Motor neuron (in vitro differentiated cells): ENCODE results near the gene MYO16. TPM values are rescaled to one million over a fixed set of nuclear protein-coding genes. Genes with fewer than 3 reads are reported as not detected.

Source experiments
- ATAC-seq, 8 experiments: fragments of 200-7000 bp; cut with Tn5 transposase; replicated peaks in 6 of 8; 2 replicates each; pipeline ENCODE4 v1.8.0; 2021; ENCODE audit warnings: mild to moderate bottlenecking in 8 of 8, moderate library complexity in 8 of 8
- H3K27ac ChIP-seq, 2 donors: fragments of 250-450 bp; sonication (Bioruptor Pico); 2 replicates each; pipeline ENCODE4 v1.9.0; 2021; ENCODE audit warnings: antibody characterized with exemption in 2 of 2, mild to moderate bottlenecking in 2 of 2, moderate library complexity in 1 of 2
- H3K4me1 ChIP-seq, 2 donors: fragments of 250-450 bp; sonication (Bioruptor Pico); replicated peaks in 1 of 2; 2 replicates each; pipeline ENCODE4 v1.6.1; 2021; ENCODE audit warnings: antibody characterized with exemption in 2 of 2, mild to moderate bottlenecking in 2 of 2, moderate library complexity in 1 of 2
- H3K4me3 ChIP-seq, 5 donors: fragments of 250-450 bp; sonication (Bioruptor Pico); 2 replicates each; pipeline ENCODE4 v1.9.0; 2021; ENCODE audit warnings: antibody characterized with exemption in 5 of 5, mild to moderate bottlenecking in 5 of 5, moderate library complexity in 4 of 5
- WGBS, 10 experiments: fragments of 450-650 bp; shearing (Covaris generic); methylation state at CpG; one replicate each; pipeline ENCODE4 v1.0.0; 2022; 5-methylcytosine and 5-hydroxymethylcytosine counted together
- in situ Hi-C, 9 experiments: fragments of 400-800 bp; cut with MboI; loops; one replicate each; pipeline ENCODE4 v1.15.0; 2021; ENCODE audit warnings: low sequenced_read_pairs in 9 of 9, low pct_unique_long_range_greater_than_20kb in 2 of 9; ENCODE audit not compliant: unreplicated experiment in 9 of 9
- total RNA-seq, 8 experiments: library from RNA; unstranded; fragments of 300-600 nt; gene quantifications; 2 replicates each; pipeline versions ENCODE4 v1.2.3 to v1.2.4, GENCODE V29; 2022

MYO16 gene
- total RNA-seq, 8 experiments from 2014 or later = 0.18 to 16.0 (median 6.2) TPM

GRCh38 chr13:109093998-109094397, 464.6 kb downstream of the MYO16 start:
- 33 to 100% (median 80%) methylated on average over 1 to 2 of the region's 2 CpGs; no CpG with 5 or more reads in 3 of the 10 experiments for WGBS, 10 experiments
- Histone ChIP-seq H3K4me3 (no peak overlapping the region), H3K4me1 (peaks cover 0 to 4% of the 10 kb centered on the region in 2 donors), H3K27ac (no peak overlapping the region)
- no peak for ATAC-seq
- in situ Hi-C loops = no loop called here

- in situ Hi-C loops = no loop called here
- WGBS, 10 experiments = 10 to 92% (median 40%) methylated on average over 1 to 6 of the region's 6 CpGs; no CpG with 5 or more reads in 5 of the 10 experiments
- Histone ChIP-seq H3K27ac (no peak overlapping the region), H3K4me1 (peaks cover 0 to 4% of the 10 kb centered on the region in 2 donors), H3K4me3 (no peak overlapping the region)
- no peak for ATAC-seq
Measured at GRCh38 chr13:109095126-109095525, 465.7 kb downstream of the MYO16 start.

GRCh38 chr13:109096101-109096500, 466.7 kb downstream of the MYO16 start:
- in situ Hi-C loops = no loop called here
- ATAC-seq = peak in 3 of 8 experiments; percentile 25 to 76 (median 37)
- WGBS, 10 experiments = 14 to 100% (median 78%) methylated on average over 1 to 5 of the region's 6 CpGs; no CpG with 5 or more reads in 3 of the 10 experiments
- Histone ChIP-seq H3K27ac (no peak overlapping the region), H3K4me1 (peaks cover 0 to 5% of the 10 kb centered on the region in 2 donors), H3K4me3 (no peak overlapping the region)

GRCh38 chr13:109100705-109101304, 471.4 kb downstream of the MYO16 start:
- WGBS, 10 experiments = 10 to 100% (median 86%) methylated on average over 2 to 8 of the region's 8 CpGs
- in situ Hi-C loops = no loop called here
- ATAC-seq = peak in 6 of 8 experiments; percentile 16 to 54 (median 42)
- H3K4me1 ChIP-seq = peaks cover 0 to 5% of the 10 kb centered on the region in 2 donors
- no peak overlapping the region for H3K4me3 ChIP-seq
- no peak overlapping the region for H3K27ac ChIP-seq

GRCh38 chr13:109101550-109102144, 472.2 kb downstream of the MYO16 start:
- 30 to 96% (median 85%) methylated on average over 2 to 3 of the region's 3 CpGs for WGBS, 10 experiments
- Histone ChIP-seq H3K4me3 (no peak overlapping the region), H3K27ac (no peak overlapping the region), H3K4me1 (peaks cover 0 to 5% of the 10 kb centered on the region in 2 donors)
- in situ Hi-C loops = no loop called here
- ATAC-seq = peak in 1 of 8 experiments; percentile 20

GRCh38 chr13:109105899-109106298, 476.5 kb downstream of the MYO16 start:
- H3K27ac ChIP-seq = no peak overlapping the region
- WGBS, 10 experiments = 17 to 96% (median 63%) methylated on average over 3 to 4 of the region's 4 CpGs; no CpG with 5 or more reads in 2 of the 10 experiments
- in situ Hi-C loops = no loop called here
- H3K4me3 ChIP-seq = no peak overlapping the region
- H3K4me1 ChIP-seq = peaks cover 0 to under 1% of the 10 kb centered on the region in 2 donors
- ATAC-seq = no peak

- 0 to 100% (median 0%) methylated on average over 1 of the region's 1 CpG; no CpG with 5 or more reads in 3 of the 10 experiments for WGBS, 10 experiments
- in situ Hi-C loops = no loop called here
- Histone ChIP-seq H3K4me3 (no peak overlapping the region), H3K27ac (no peak overlapping the region), H3K4me1 (no peaks in the 10 kb centered on the region)
- ATAC-seq = no peak
Measured at GRCh38 chr13:109110159-109110558, 480.7 kb downstream of the MYO16 start.

GRCh38 chr13:109111141-109111540, 481.7 kb downstream of the MYO16 start:
- H3K27ac ChIP-seq = no peak overlapping the region
- no peak for ATAC-seq
- no peak overlapping the region for H3K4me3 ChIP-seq
- H3K4me1 ChIP-seq = no peaks in the 10 kb centered on the region
- WGBS, 10 experiments = 0 to 100% (median 100%) methylated on average over 1 of the region's 1 CpG; no CpG with 5 or more reads in 4 of the 10 experiments
- in situ Hi-C loops = no loop called here

- in situ Hi-C loops = no loop called here
- 38 to 100% (median 92%) methylated on average over 1 to 3 of the region's 3 CpGs for WGBS, 10 experiments
- H3K4me1 ChIP-seq = no peaks in the 10 kb centered on the region
Measured at GRCh38 chr13:109113427-109113826, 484.0 kb downstream of the MYO16 start.

GRCh38 chr13:109114162-109114561, 484.8 kb downstream of the MYO16 start:
- H3K27ac ChIP-seq = no peak overlapping the region
- ATAC-seq = peak in 2 of 8 experiments; percentile 52 to 74
- H3K4me1 ChIP-seq = no peaks in the 10 kb centered on the region
- WGBS, 10 experiments = 34 to 100% (median 86%) methylated on average over 1 to 5 of the region's 5 CpGs; no CpG with 5 or more reads in 1 of the 10 experiments
- in situ Hi-C loops = no loop called here
- H3K4me3 ChIP-seq = no peak overlapping the region

More at GRCh38 chr13:109113427-109113826, 484.0 kb downstream of the MYO16 start:
- Histone ChIP-seq H3K4me3 (no peak overlapping the region), H3K27ac (no peak overlapping the region)
- ATAC-seq = no peak

- in situ Hi-C loops = no loop called here
- no peak overlapping the region for H3K27ac ChIP-seq
- no peak for ATAC-seq
Measured at GRCh38 chr13:109114991-109115390, 485.6 kb downstream of the MYO16 start.

GRCh38 chr13:109118521-109118920, 489.1 kb downstream of the MYO16 start:
- no peak for ATAC-seq
- in situ Hi-C loops = no loop called here
- H3K4me1 ChIP-seq = peaks cover 4 to 7% of the 10 kb centered on the region in 2 donors
- 0 to 100% (median 40%) methylated on average over 1 of the region's 1 CpG; no CpG with 5 or more reads in 2 of the 10 experiments for whole genome bisulfite sequencing, 10 experiments
- no peak overlapping the region for H3K27ac ChIP-seq
- H3K4me3 ChIP-seq = no peak overlapping the region

More at GRCh38 chr13:109114991-109115390, 485.6 kb downstream of the MYO16 start:
- Histone ChIP-seq H3K4me3 (no peak overlapping the region), H3K4me1 (no peaks in the 10 kb centered on the region)
- WGBS, 10 experiments = 0 to 100% (median 79%) methylated on average over 1 to 2 of the region's 2 CpGs; no CpG with 5 or more reads in 2 of the 10 experiments

GRCh38 chr13:109119896-109120295, 490.5 kb downstream of the MYO16 start:
- Histone ChIP-seq H3K4me3 (no peak overlapping the region), H3K4me1 (peaks cover 10 to 16% of the 10 kb centered on the region in 2 donors), H3K27ac (no peak overlapping the region)
- in situ Hi-C loops = no loop called here
- 0 to 79% (median 29%) methylated on average over 1 of the region's 1 CpG; no CpG with 5 or more reads in 1 of the 10 experiments for WGBS, 10 experiments
- ATAC-seq = no peak
